Esophagus muscularis mucosa (tissue), 4 donors: ENCODE measurements around the gene PIK3R4. TPM values are rescaled to one million over a fixed set of nuclear protein-coding genes. Genes with fewer than 3 reads are reported as not detected.
A peak's percentile ranks its signal among the peaks of the same experiment; 100 is the strongest.

ENCODE experiments used
- DNase-seq: peaks from one replicate; pipeline ENCODE4 v3.0.0-alpha.2; 2017; ENCODE audit errors: extremely low spot score
- H3K27ac ChIP-seq, 4 donors: fragments of 200-600 bp; sonication (generic); replicated peaks in 1 of 4; 1 replicate in 3 of 4; 2 replicates in 1 of 4; pipeline ENCODE4 v1.5.1; 2016 to 2019; ENCODE audit warnings: mild to moderate bottlenecking in 1 of 4
- H3K27me3 ChIP-seq, 4 donors: fragments of 200-600 bp; sonication (generic); one replicate each; pipeline versions ENCODE4 v1.5.1 to v1.6.0; 2016 to 2019
- H3K36me3 ChIP-seq, 4 donors: fragments of 200-600 bp; sonication (generic); one replicate each; pipeline ENCODE4 v1.5.1; 2016 to 2019
- H3K4me1 ChIP-seq, 4 donors: fragments of 200-600 bp; sonication (generic); one replicate each; pipeline ENCODE4 v1.5.1; 2016 to 2019
- H3K4me3 ChIP-seq, 4 donors: fragments of 200-600 bp; sonication (generic); 1 replicate in 2 of 4; 2 replicates in 2 of 4; pipeline ENCODE4 v1.5.1; 2016 to 2019; ENCODE audit warnings: mild to moderate bottlenecking in 4 of 4, moderate library complexity in 1 of 4
- H3K9me3 ChIP-seq, 4 donors: fragments of 200-600 bp; sonication (generic); 1 replicate in 3 of 4; 2 replicates in 1 of 4; pipeline ENCODE4 v1.5.1; 2016 to 2019
- EP300 ChIP-seq: sonication (generic); formaldehyde crosslinking; IDR thresholded peaks from one replicate; pipeline ENCODE4 v1.6.1; 2017; ENCODE audit warnings: antibody characterized with exemption
- POLR2A ChIP-seq: fragments of 450-650 bp; IDR thresholded peaks from one replicate; pipeline ENCODE4 v1.6.1; 2017; ENCODE audit warnings: antibody characterized with exemption, moderate library complexity, mild to moderate bottlenecking, low read depth
- POLR2AphosphoS5 ChIP-seq, 2 donors: sonication (generic); formaldehyde crosslinking; IDR thresholded peaks; one replicate each; pipeline ENCODE4 v1.6.1; 2017; ENCODE audit warnings: antibody characterized with exemption in 2 of 2
- WGBS: methylation state at CpG from one replicate; pipeline ENCODE4 v1.1.5; 2018; 5-methylcytosine and 5-hydroxymethylcytosine counted together
- intact Hi-C: fragments of 100-400 bp; cut with DNase I; formaldehyde crosslinking; loops from one replicate; pipeline ENCODE4 v1.15.1; 2023
- total RNA-seq, 4 donors: library from RNA; depleted of rRNA; stranded (reverse); fragments of >200 nt; gene quantifications; one replicate each; pipeline versions ENCODE4 v1.1.0 to v1.2.1, GENCODE V29; 2016
- TF ChIP-seq, protein P1 (sequence below), 3 experiments: fragments of 200-600 bp in 2 of 3; fragments of 450-650 bp in 1 of 3; sonication (generic) in 2 of 3; IDR thresholded peaks; one replicate each; pipeline ENCODE4 v1.5.1; 2017 to 2019; ENCODE audit warnings: antibody characterized with exemption in 3 of 3, mild to moderate bottlenecking in 2 of 3, moderate library complexity in 1 of 3

PIK3R4 gene
- total RNA-seq, 4 donors from 2014 or later = 30.6 to 40.0 (median 38.0) TPM

GRCh38 chr3:130700541-130700940, 46.1 kb downstream of the PIK3R4 start:
- Histone ChIP-seq H3K36me3 (peaks cover 13 to 69% (median 32%) of the 10 kb centered on the region in 4 donors), H3K9me3 (no peaks in the 10 kb centered on the region), H3K4me1 (no peaks in the 10 kb centered on the region), H3K27me3 (no peaks in the 10 kb centered on the region), H3K27ac (no peak overlapping the region), H3K4me3 (no peak overlapping the region)
- no peak for DNase-seq
- WGBS = 69% methylated on average over 2 of the region's 2 CpGs
- intact Hi-C loops = no loop called here
- no peak for TF ChIP-seq POLR2A
- peak in 1 of 2 donors; percentile 59 for TF ChIP-seq POLR2AphosphoS5 (IDR thresholded peaks at IDR 0.05)

DNA sequence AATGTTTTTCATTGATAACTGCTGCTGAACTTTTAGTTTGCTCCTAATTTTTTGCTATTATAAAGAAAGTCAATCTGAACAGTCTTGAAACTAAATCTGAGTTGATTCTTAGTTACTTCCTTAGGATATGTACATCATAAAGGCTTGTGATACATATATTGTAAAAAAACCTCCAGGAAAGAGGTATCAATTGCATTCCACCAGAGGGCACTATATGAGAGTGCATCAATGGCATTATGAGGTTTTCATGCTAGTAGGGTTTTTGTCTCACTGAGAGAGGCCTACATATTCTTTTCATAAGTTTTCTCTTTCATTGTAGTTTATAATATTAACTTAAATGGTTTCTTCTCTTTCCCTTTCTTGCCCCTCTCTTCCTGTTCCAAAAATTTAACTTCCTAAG, 46.9 kb downstream of the PIK3R4 start:
- H3K27ac ChIP-seq = no peak overlapping the region
- no peaks in the 10 kb centered on the region for H3K4me1 ChIP-seq
- no peaks in the 10 kb centered on the region for H3K9me3 ChIP-seq
- intact Hi-C loops = no loop called here
- no peak overlapping the region for H3K4me3 ChIP-seq
- DNase-seq = no peak
- H3K36me3 ChIP-seq = peaks cover 9 to 66% (median 25%) of the 10 kb centered on the region in 4 donors
- H3K27me3 ChIP-seq = no peaks in the 10 kb centered on the region
- TF ChIP-seq POLR2A = no peak
- TF ChIP-seq, protein P1, sequence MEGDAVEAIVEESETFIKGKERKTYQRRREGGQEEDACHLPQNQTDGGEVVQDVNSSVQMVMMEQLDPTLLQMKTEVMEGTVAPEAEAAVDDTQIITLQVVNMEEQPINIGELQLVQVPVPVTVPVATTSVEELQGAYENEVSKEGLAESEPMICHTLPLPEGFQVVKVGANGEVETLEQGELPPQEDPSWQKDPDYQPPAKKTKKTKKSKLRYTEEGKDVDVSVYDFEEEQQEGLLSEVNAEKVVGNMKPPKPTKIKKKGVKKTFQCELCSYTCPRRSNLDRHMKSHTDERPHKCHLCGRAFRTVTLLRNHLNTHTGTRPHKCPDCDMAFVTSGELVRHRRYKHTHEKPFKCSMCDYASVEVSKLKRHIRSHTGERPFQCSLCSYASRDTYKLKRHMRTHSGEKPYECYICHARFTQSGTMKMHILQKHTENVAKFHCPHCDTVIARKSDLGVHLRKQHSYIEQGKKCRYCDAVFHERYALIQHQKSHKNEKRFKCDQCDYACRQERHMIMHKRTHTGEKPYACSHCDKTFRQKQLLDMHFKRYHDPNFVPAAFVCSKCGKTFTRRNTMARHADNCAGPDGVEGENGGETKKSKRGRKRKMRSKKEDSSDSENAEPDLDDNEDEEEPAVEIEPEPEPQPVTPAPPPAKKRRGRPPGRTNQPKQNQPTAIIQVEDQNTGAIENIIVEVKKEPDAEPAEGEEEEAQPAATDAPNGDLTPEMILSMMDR (IDR thresholded peaks at IDR 0.05) = peak in 1 of 3 experiments; percentile 25
- TF ChIP-seq EP300 = no peak
- TF ChIP-seq POLR2AphosphoS5 (IDR thresholded peaks at IDR 0.05) = no peak

GRCh38 chr3:130693314-130693713, 53.3 kb downstream of the PIK3R4 start:
- TF ChIP-seq EP300 = no peak
- TF ChIP-seq POLR2AphosphoS5 (IDR thresholded peaks at IDR 0.05) = no peak
- TF ChIP-seq, protein P1 (IDR thresholded peaks at IDR 0.05) = no peak
- no peak for TF ChIP-seq POLR2A
- no peak for DNase-seq
- H3K9me3 ChIP-seq = no peaks in the 10 kb centered on the region
- no peak overlapping the region for H3K27ac ChIP-seq
- H3K27me3 ChIP-seq = no peaks in the 10 kb centered on the region
- H3K4me1 ChIP-seq = no peaks in the 10 kb centered on the region
- 94% methylated on average over 2 of the region's 2 CpGs for WGBS
- intact Hi-C loops = no loop called here
- peaks cover 10 to 37% (median 24%) of the 10 kb centered on the region in 4 donors for H3K36me3 ChIP-seq
- H3K4me3 ChIP-seq = no peak overlapping the region

DNA sequence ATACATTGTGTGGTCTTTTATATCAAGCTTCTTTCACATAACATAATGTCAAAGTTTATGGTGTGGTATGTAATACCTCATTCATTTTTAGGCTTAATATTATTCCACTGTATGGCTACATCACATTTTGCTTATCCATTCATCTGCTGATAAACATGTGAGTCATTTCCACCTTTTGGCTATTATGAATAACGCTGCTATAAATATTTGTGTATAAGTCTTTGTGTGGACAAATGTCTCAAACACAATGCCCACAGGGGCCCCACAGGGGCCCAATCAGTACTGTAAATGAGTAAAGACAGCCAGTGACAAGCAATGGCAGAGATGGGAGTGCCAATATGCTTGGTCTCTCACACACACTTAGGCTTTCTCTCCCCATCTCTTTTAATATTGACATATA, 54.2 kb downstream of the PIK3R4 start:
- no peak for DNase-seq
- Histone ChIP-seq H3K27ac (no peak overlapping the region), H3K4me1 (no peaks in the 10 kb centered on the region), H3K9me3 (no peaks in the 10 kb centered on the region), H3K4me3 (no peak overlapping the region), H3K27me3 (no peaks in the 10 kb centered on the region), H3K36me3 (peaks cover 10 to 38% (median 23%) of the 10 kb centered on the region in 4 donors)
- TF ChIP-seq POLR2A = no peak
- TF ChIP-seq, protein P1 (IDR thresholded peaks at IDR 0.05) = no peak
- no peak for TF ChIP-seq POLR2AphosphoS5 (IDR thresholded peaks at IDR 0.05)
- no peak for TF ChIP-seq EP300
- WGBS = 94% methylated on average over 1 of the region's 1 CpG
- intact Hi-C loops = no loop called here

- H3K4me3 ChIP-seq = no peak overlapping the region
- intact Hi-C loops = no loop called here
- H3K27ac ChIP-seq = no peak overlapping the region
- DNase-seq = no peak
- H3K4me1 ChIP-seq = no peaks in the 10 kb centered on the region
- 86% methylated on average over 3 of the region's 3 CpGs for WGBS
- peaks cover 12 to 51% (median 30%) of the 10 kb centered on the region in 4 donors for H3K36me3 ChIP-seq
- TF ChIP-seq, protein P1 (IDR thresholded peaks at IDR 0.05) = no peak
- TF ChIP-seq POLR2AphosphoS5 (IDR thresholded peaks at IDR 0.05) (no peak), POLR2A (no peak), EP300 (no peak)
- no peaks in the 10 kb centered on the region for H3K9me3 ChIP-seq
- H3K27me3 ChIP-seq = no peaks in the 10 kb centered on the region
These were observed 57.7 kb downstream of the PIK3R4 start for GRCh38 chr3:130688697-130689470.
